ENCODE measurements around the gene SKAP1. TPM values are rescaled to one million over a fixed set of nuclear protein-coding genes. Genes with fewer than 3 reads are reported as not detected.
"Not testable (repeated sequence)": the region's sequence is repeated elsewhere in the genome, so short reads cannot be mapped to it uniquely, and the experiment has no call there.

The SKAP1 gene
- total and polyA plus RNA-seq, 2 donors from 2014 or later, result 34.8 to 42.6 TPM

DNA sequence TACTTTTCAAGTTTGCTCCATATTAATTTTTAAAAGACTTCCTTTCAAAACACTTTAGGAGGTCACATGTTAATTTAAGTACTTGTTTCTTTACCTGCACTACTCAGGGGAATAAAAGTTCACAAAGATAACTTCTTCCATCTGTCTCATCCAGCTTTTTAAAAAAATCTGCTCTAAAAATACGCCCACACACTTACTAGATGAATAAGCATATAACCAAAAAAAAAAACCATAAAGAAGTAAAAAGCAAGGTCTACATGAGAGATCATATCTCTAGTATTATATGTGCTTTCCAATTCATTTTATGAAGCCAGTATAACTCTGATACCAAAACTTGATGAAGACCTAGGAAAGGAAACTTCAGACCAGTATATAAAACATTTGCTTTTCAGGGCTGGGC is 17.2 kb downstream of the SKAP1 start:
- no peak overlapping the region for H3K27ac ChIP-seq (ENCODE audit: low read depth in 2 of 2, low read length in 2 of 2)
- no peak overlapping the region for H3K9ac ChIP-seq (ENCODE audit: low read length in 3 of 3)
- no peaks in the 10 kb centered on the region for H3K27me3 ChIP-seq (ENCODE audit: control insufficient read depth, insufficient read depth, low read length)
- FAIRE-seq, result no peak
- no peak overlapping the region for H3K4me3 ChIP-seq (ENCODE audit: low read length in 3 of 3)
- DNase-seq, result no peak
- H3K36me3 ChIP-seq (ENCODE audit: control insufficient read depth in 2 of 3, insufficient read depth in 3 of 3, low read length in 3 of 3), result no peaks in the 10 kb centered on the region
- TF ChIP-seq, protein P1, sequence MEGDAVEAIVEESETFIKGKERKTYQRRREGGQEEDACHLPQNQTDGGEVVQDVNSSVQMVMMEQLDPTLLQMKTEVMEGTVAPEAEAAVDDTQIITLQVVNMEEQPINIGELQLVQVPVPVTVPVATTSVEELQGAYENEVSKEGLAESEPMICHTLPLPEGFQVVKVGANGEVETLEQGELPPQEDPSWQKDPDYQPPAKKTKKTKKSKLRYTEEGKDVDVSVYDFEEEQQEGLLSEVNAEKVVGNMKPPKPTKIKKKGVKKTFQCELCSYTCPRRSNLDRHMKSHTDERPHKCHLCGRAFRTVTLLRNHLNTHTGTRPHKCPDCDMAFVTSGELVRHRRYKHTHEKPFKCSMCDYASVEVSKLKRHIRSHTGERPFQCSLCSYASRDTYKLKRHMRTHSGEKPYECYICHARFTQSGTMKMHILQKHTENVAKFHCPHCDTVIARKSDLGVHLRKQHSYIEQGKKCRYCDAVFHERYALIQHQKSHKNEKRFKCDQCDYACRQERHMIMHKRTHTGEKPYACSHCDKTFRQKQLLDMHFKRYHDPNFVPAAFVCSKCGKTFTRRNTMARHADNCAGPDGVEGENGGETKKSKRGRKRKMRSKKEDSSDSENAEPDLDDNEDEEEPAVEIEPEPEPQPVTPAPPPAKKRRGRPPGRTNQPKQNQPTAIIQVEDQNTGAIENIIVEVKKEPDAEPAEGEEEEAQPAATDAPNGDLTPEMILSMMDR (IDR thresholded peaks at IDR 0.05; ENCODE audit: borderline replicate concordance, extremely low read depth, insufficient read depth), result no peak
- intact Hi-C loops (cut with DNase I), result no loop called here
- no peaks in the 10 kb centered on the region for H3K4me1 ChIP-seq (ENCODE audit: control insufficient read depth in 2 of 3, insufficient read depth in 2 of 3, low read depth in 1 of 3, low read length in 3 of 3)
- H3K9me3 ChIP-seq (ENCODE audit: control insufficient read depth in 2 of 3, insufficient read depth in 1 of 3, low read length in 3 of 3), result no peaks in the 10 kb centered on the region

DNA sequence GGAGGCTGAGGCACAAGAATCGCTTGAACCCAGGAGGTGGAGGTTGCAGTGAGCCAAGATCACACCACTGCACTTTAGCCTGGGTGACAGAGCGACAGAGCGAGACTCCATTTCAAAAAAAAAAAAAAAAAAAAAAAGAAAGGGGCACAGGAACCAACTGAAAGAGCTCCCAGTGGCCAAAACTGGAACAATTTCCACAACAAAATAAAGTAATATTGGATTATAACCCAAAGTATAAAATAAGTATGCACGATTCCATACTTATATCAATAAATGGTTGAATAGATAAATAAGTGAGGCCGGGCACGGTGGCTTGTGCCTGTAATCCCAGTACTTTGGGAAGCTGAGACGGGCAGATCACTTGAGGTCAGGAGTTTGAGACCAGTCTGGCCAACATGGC is 19.2 kb downstream of the SKAP1 start:
- H3K4me3 ChIP-seq (ENCODE audit: low read length in 3 of 3); H3K27me3 ChIP-seq (ENCODE audit: control insufficient read depth, insufficient read depth, low read length); H3K36me3 ChIP-seq (ENCODE audit: control insufficient read depth in 2 of 3, insufficient read depth in 3 of 3, low read length in 3 of 3); H3K9ac ChIP-seq (ENCODE audit: low read length in 3 of 3); H3K9me3 ChIP-seq (ENCODE audit: control insufficient read depth in 2 of 3, insufficient read depth in 1 of 3, low read length in 3 of 3); H3K27ac ChIP-seq (ENCODE audit: low read depth in 2 of 2, low read length in 2 of 2); H3K4me1 ChIP-seq (ENCODE audit: control insufficient read depth in 2 of 3, insufficient read depth in 2 of 3, low read depth in 1 of 3, low read length in 3 of 3); intact Hi-C loops (cut with DNase I); FAIRE-seq; DNase-seq: not testable (repeated sequence)

DNA sequence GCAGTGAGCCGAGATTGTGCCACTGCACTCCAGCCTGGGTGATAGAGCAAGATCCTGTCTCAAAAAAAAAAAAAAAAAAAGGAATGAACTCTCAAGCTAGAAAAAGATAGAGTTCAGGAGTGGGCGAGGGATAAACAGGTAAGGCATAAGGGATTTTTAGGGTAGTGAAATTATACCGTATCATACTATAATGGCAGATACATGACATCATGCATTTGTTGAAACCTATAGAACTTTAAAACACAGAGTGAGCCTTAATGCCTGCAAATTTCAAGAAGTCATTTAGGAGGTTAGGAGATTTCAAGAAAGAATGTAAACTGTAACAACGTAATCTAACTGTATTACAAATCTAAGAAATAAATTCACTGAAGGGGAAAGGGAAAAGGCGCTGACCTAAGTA is 20.4 kb downstream of the SKAP1 start:
- FAIRE-seq, result no peak

DNA sequence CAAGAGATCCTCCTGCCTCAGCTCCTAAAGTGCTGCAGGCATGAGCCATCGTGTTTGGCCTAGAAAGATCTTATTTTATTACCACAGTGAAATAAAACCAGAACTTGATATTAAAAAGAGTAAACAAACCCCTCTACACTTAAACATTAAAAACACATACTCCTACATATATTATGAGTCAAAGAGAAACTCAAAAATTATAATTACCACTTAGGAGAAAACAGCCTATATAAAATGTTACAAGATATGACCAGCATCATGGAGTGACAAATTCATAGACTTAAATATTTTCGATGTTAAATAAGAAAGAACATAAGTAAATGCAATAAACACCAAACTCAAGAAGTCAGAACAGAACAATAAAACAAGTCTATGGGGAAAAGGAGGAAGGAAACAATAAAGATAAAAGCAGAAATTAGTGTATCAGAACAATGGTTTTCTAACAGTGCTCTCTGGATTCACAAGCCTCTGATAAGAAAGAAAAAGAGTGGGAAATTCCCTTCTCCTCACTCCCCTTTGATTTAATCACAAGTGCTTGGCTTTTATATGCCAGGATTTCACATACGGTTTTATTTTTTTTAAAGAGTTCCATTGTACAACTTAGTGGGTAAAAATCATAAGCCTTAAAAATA is 23.0 kb downstream of the SKAP1 start:
- no peaks in the 10 kb centered on the region for H3K27me3 ChIP-seq (ENCODE audit: control insufficient read depth, insufficient read depth, low read length)
- FAIRE-seq (peak; percentile 41), DNase-seq (peak in 1 of 5 donors; percentile 35)
- TF ChIP-seq, protein P1 (IDR thresholded peaks at IDR 0.05; ENCODE audit: borderline replicate concordance, extremely low read depth, insufficient read depth), result no peak
- no peaks in the 10 kb centered on the region for H3K4me1 ChIP-seq (ENCODE audit: control insufficient read depth in 2 of 3, insufficient read depth in 2 of 3, low read depth in 1 of 3, low read length in 3 of 3)
- intact Hi-C loops (cut with DNase I), result no loop called here
- no peaks in the 10 kb centered on the region for H3K9me3 ChIP-seq (ENCODE audit: control insufficient read depth in 2 of 3, insufficient read depth in 1 of 3, low read length in 3 of 3)
- no peak overlapping the region for H3K4me3 ChIP-seq (ENCODE audit: low read length in 3 of 3)
- H3K27ac ChIP-seq (ENCODE audit: low read depth in 2 of 2, low read length in 2 of 2), result no peak overlapping the region
- no peaks in the 10 kb centered on the region for H3K36me3 ChIP-seq (ENCODE audit: control insufficient read depth in 2 of 3, insufficient read depth in 3 of 3, low read length in 3 of 3)
- no peak overlapping the region for H3K9ac ChIP-seq (ENCODE audit: low read length in 3 of 3)

More for the DNA sequence above, 20.4 kb downstream of the SKAP1 start:
- Histone ChIP-seq H3K9ac (ENCODE audit: low read length in 3 of 3) (no peak overlapping the region), H3K27ac (ENCODE audit: low read depth in 2 of 2, low read length in 2 of 2) (no peak overlapping the region), H3K27me3 (ENCODE audit: control insufficient read depth, insufficient read depth, low read length) (no peaks in the 10 kb centered on the region), H3K36me3 (ENCODE audit: control insufficient read depth in 2 of 3, insufficient read depth in 3 of 3, low read length in 3 of 3) (no peaks in the 10 kb centered on the region), H3K9me3 (ENCODE audit: control insufficient read depth in 2 of 3, insufficient read depth in 1 of 3, low read length in 3 of 3) (no peaks in the 10 kb centered on the region), H3K4me3 (ENCODE audit: low read length in 3 of 3) (no peak overlapping the region), H3K4me1 (ENCODE audit: control insufficient read depth in 2 of 3, insufficient read depth in 2 of 3, low read depth in 1 of 3, low read length in 3 of 3) (no peaks in the 10 kb centered on the region)
- TF ChIP-seq, protein P1 (IDR thresholded peaks at IDR 0.05; ENCODE audit: borderline replicate concordance, extremely low read depth, insufficient read depth), result no peak
- intact Hi-C loops (cut with DNase I), result no loop called here
- DNase-seq, result no peak

All from kidney (tissue), 14 donors.